ENCODE measurements around the gene PAX5. TPM values are rescaled to one million over a fixed set of nuclear protein-coding genes. Genes with fewer than 3 reads are reported as not detected.

The PAX5 gene
- polyA plus RNA-seq, 1 of the 3 experiments (the other 2 are of a cell fraction) = 0.05 TPM

DNA sequence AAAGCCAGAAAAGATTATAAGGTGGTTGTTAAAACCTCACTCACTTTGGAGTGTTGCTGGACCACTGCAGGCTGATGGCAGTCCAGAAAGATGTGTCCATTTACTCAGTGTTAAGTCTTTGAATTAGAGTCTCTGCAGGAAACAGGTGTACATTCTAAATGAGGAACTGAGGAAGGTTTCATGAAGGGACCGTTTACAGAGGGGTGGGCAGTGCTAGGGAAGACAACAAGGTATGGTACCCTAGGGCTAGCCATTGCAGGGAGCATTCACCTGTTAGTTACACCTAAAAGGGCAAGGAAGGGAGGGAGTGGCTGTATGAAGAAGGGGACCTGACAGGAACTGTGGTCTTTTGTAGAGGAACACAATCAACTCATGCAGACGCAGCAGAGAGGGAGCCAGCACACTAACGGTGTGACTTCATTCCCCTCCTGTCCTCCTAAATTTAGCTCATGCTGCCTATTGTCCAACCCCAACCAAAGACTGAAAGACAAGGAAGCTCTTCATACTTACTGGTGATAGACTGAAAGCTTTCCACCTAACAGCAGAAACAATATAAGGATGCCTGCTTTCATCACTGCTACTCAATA is 32.2 kb upstream of the PAX5 start:
- 0% methylated on average over 3 of the region's 3 CpGs for WGBS (ENCODE audit: low lambda C conversion rate)

DNA sequence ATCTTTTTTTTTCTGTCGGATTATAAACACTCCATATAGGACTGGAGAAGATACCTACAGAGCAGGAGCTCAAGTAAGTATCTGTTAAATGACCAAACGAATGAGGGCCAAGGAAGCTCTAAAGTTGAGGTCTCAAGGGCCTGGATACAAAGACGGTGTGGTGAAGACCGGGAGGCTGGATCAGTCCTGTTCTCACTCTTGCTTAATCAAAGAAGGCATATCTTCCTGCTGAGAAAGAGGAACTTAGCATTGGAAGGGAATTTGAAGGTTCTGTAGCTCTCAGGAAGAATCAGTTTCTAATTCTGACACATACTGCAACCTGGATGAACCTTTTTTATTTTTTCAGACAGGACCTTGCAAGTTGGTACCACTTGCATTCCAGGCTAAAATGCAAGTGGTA is 28.3 kb upstream of the PAX5 start:
- Histone ChIP-seq H3K27me3 (ENCODE audit: insufficient read depth) (peaks cover 35% of the 10 kb centered on the region; the same call in 1 of the 2 replicates), H2AFZ (ENCODE audit: low read depth) (no peak overlapping the region), H3K79me2 (ENCODE audit: insufficient read depth) (no peaks in the 10 kb centered on the region), H3K27ac (ENCODE audit: low read depth in 2 of 2, low read length in 1 of 2) (no peak overlapping the region), H3K9me2 (no peaks in the 10 kb centered on the region), H3K4me2 (no peak overlapping the region), H3F3A (replicated peaks; ENCODE audit: insufficient read depth) (no peaks in the 10 kb centered on the region), H3K4me1 (ENCODE audit: control insufficient read depth in 1 of 2, insufficient read depth in 2 of 2, low read depth in 1 of 2, low read length in 1 of 2) (no peaks in the 10 kb centered on the region), H3K4me3 (ENCODE audit: low read depth in 2 of 2, low read length in 1 of 2) (no peak overlapping the region), H3K36me3 (replicated peaks in 1 of 2; ENCODE audit: control insufficient read depth in 1 of 2, insufficient read depth in 2 of 2, low read length in 1 of 2) (no peaks in the 10 kb centered on the region), H4K20me1 (ENCODE audit: insufficient read depth) (no peaks in the 10 kb centered on the region), H3K9ac (no peak overlapping the region), H3K9me3 (no peaks in the 10 kb centered on the region)
- ChIA-PET POLR2A (no interaction called here), CTCF (interaction anchor here (1.3 to 1.5 kb wide), 2 partner anchors 9 to 200 kb away, joined by 4 read pairs; no protein-coding TSS in a partner anchor)
- no peak for TF ChIP-seq CHD2 (IDR thresholded peaks at IDR 0.05; ENCODE audit: low read length, partially characterized antibody)
- TF ChIP-seq SIN3A (IDR thresholded peaks at IDR 0.05; ENCODE audit: borderline replicate concordance, low read depth, low read length) = no peak
- TF ChIP-seq RCOR1 (IDR thresholded peaks at IDR 0.05; ENCODE audit: low read length) = no peak
- no peak for DNase-seq
- WGBS (ENCODE audit: low lambda C conversion rate) = 32% methylated on average over 4 of the region's 4 CpGs

More for the DNA sequence above, 32.2 kb upstream of the PAX5 start:
- ChIA-PET POLR2A (no interaction called here), CTCF (no interaction called here)
- Histone ChIP-seq H4K20me1 (ENCODE audit: insufficient read depth) (no peaks in the 10 kb centered on the region), H3K9ac (no peak overlapping the region), H3K27me3 (ENCODE audit: insufficient read depth) (peaks cover 10% of the 10 kb centered on the region; the same call in 1 of the 2 replicates), H2AFZ (ENCODE audit: low read depth) (no peak overlapping the region), H3K79me2 (ENCODE audit: insufficient read depth) (no peaks in the 10 kb centered on the region), H3F3A (replicated peaks; ENCODE audit: insufficient read depth) (no peaks in the 10 kb centered on the region), H3K4me2 (no peak overlapping the region), H3K9me3 (no peaks in the 10 kb centered on the region), H3K36me3 (replicated peaks in 1 of 2; ENCODE audit: control insufficient read depth in 1 of 2, insufficient read depth in 2 of 2, low read length in 1 of 2) (no peaks in the 10 kb centered on the region), H3K4me1 (ENCODE audit: control insufficient read depth in 1 of 2, insufficient read depth in 2 of 2, low read depth in 1 of 2, low read length in 1 of 2) (no peaks in the 10 kb centered on the region), H3K4me3 (ENCODE audit: low read depth in 2 of 2, low read length in 1 of 2) (no peak overlapping the region), H3K9me2 (no peaks in the 10 kb centered on the region), H3K27ac (ENCODE audit: low read depth in 2 of 2, low read length in 1 of 2) (no peak overlapping the region)
- DNase-seq = no peak
- no peak for TF ChIP-seq TAF1 (IDR thresholded peaks at IDR 0.05; ENCODE audit: borderline replicate concordance, low read depth, low read length)
- TF ChIP-seq ELF1 (IDR thresholded peaks at IDR 0.05) = no peak
- TF ChIP-seq EP300 (IDR thresholded peaks at IDR 0.05; ENCODE audit: borderline replicate concordance in 1 of 2, low read depth in 1 of 2, low read length in 1 of 2) = no peak
- no peak for TF ChIP-seq POLR2AphosphoS5 (IDR thresholded peaks at IDR 0.05; ENCODE audit: low read depth, low read length)
- TF ChIP-seq MXI1 (IDR thresholded peaks at IDR 0.05; ENCODE audit: low read depth, low read length) = no peak
- TF ChIP-seq, protein P1, sequence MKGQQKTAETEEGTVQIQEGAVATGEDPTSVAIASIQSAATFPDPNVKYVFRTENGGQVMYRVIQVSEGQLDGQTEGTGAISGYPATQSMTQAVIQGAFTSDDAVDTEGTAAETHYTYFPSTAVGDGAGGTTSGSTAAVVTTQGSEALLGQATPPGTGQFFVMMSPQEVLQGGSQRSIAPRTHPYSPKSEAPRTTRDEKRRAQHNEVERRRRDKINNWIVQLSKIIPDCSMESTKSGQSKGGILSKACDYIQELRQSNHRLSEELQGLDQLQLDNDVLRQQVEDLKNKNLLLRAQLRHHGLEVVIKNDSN (IDR thresholded peaks at IDR 0.05; ENCODE audit: borderline replicate concordance, low read depth) = no peak

DNA sequence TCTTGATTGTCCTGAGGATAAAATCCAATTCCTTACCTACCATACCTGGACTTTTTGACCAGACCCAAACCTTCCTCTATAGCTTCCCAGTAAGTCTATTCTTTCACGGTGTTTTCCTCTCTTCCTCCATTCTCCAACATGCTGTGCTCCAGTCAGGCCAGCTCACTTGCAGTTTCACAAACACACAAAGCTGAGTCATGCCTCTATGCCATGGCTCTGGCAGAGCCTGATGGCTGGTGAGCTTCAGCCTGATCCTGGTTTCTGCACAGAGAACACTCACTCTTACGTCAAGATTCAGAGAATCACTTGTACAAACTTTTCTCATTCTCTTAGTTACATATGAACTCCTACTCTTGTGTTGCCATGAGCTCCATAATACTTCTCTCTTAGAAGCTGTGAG is 27.7 kb upstream of the PAX5 start:
- POLR2A ChIA-PET = no interaction called here

More for the DNA sequence above, 27.7 kb upstream of the PAX5 start:
- Histone ChIP-seq H3K9me2 (no peaks in the 10 kb centered on the region), H3K27me3 (ENCODE audit: insufficient read depth) (peaks cover 41% of the 10 kb centered on the region; the same call in 1 of the 2 replicates), H3K9me3 (no peaks in the 10 kb centered on the region), H3K4me1 (ENCODE audit: control insufficient read depth in 1 of 2, insufficient read depth in 2 of 2, low read depth in 1 of 2, low read length in 1 of 2) (no peaks in the 10 kb centered on the region), H2AFZ (ENCODE audit: low read depth) (no peak overlapping the region), H3K9ac (no peak overlapping the region), H3K4me2 (no peak overlapping the region), H3K27ac (ENCODE audit: low read depth in 2 of 2, low read length in 1 of 2) (no peak overlapping the region), H3K36me3 (replicated peaks in 1 of 2; ENCODE audit: control insufficient read depth in 1 of 2, insufficient read depth in 2 of 2, low read length in 1 of 2) (no peaks in the 10 kb centered on the region), H4K20me1 (ENCODE audit: insufficient read depth) (no peaks in the 10 kb centered on the region), H3F3A (replicated peaks; ENCODE audit: insufficient read depth) (no peaks in the 10 kb centered on the region), H3K79me2 (ENCODE audit: insufficient read depth) (no peaks in the 10 kb centered on the region), H3K4me3 (ENCODE audit: low read depth in 2 of 2, low read length in 1 of 2) (no peak overlapping the region)
- TF ChIP-seq RAD21 (IDR thresholded peaks at IDR 0.05; ENCODE audit: low read length) (no peak), MXI1 (IDR thresholded peaks at IDR 0.05; ENCODE audit: low read depth, low read length) (no peak), RCOR1 (IDR thresholded peaks at IDR 0.05; ENCODE audit: low read length) (no peak), RFX5 (IDR thresholded peaks at IDR 0.05; ENCODE audit: low read length) (no peak)
- TF ChIP-seq, protein P2, sequence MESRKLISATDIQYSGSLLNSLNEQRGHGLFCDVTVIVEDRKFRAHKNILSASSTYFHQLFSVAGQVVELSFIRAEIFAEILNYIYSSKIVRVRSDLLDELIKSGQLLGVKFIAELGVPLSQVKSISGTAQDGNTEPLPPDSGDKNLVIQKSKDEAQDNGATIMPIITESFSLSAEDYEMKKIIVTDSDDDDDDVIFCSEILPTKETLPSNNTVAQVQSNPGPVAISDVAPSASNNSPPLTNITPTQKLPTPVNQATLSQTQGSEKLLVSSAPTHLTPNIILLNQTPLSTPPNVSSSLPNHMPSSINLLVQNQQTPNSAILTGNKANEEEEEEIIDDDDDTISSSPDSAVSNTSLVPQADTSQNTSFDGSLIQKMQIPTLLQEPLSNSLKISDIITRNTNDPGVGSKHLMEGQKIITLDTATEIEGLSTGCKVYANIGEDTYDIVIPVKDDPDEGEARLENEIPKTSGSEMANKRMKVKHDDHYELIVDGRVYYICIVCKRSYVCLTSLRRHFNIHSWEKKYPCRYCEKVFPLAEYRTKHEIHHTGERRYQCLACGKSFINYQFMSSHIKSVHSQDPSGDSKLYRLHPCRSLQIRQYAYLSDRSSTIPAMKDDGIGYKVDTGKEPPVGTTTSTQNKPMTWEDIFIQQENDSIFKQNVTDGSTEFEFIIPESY (IDR thresholded peaks at IDR 0.05; ENCODE audit: borderline replicate concordance, low read depth) = no peak
- no peak for DNase-seq
- CTCF ChIA-PET = interaction anchor here (1.3 to 1.5 kb wide), 3 partner anchors 9 to 200 kb away, joined by 4 read pairs; no protein-coding TSS in a partner anchor
- WGBS (ENCODE audit: low lambda C conversion rate) = 77% methylated on average over 2 of the region's 2 CpGs
